Ascending aorta (tissue), 2 donors: ENCODE measurements around the gene RFX8. TPM values are rescaled to one million over a fixed set of nuclear protein-coding genes. Genes with fewer than 3 reads are reported as not detected.

Experiments used
- DNase-seq, 2 donors: peaks; one replicate each; pipeline ENCODE4 v3.0.0-alpha.2; 2019; ENCODE audit warnings: low spot score in 2 of 2
- H3K27ac ChIP-seq, 2 donors: fragments of 200-600 bp; sonication (generic); one replicate each; pipeline ENCODE4 v1.5.1; 2016 to 2017; ENCODE audit warnings: mild to moderate bottlenecking in 1 of 2
- H3K27me3 ChIP-seq: fragments of 200-600 bp; sonication (generic); one replicate; pipeline ENCODE4 v1.5.1; 2017
- H3K36me3 ChIP-seq, 2 donors: fragments of 200-600 bp; sonication (generic); one replicate each; pipeline ENCODE4 v1.5.1; 2016
- H3K4me1 ChIP-seq, 2 donors: fragments of 200-600 bp; sonication (generic); one replicate each; pipeline ENCODE4 v1.5.1; 2016 to 2017; ENCODE audit warnings: mild to moderate bottlenecking in 1 of 2
- H3K4me3 ChIP-seq, 2 donors: fragments of 200-600 bp; sonication (generic); one replicate each; pipeline ENCODE4 v1.5.1; 2016 to 2017; ENCODE audit warnings: mild to moderate bottlenecking in 1 of 2
- H3K9me3 ChIP-seq, 2 donors: fragments of 200-600 bp; sonication (generic); one replicate each; pipeline ENCODE4 v1.5.1; 2016
- CTCF ChIP-seq, 3 experiments: fragments of 200-600 bp in 2 of 3; fragments of 450-650 bp in 1 of 3; sonication (generic) in 2 of 3; IDR thresholded peaks; one replicate each; pipeline ENCODE4 v1.5.1; 2016 to 2019; ENCODE audit warnings: antibody characterized with exemption in 3 of 3, mild to moderate bottlenecking in 1 of 3, moderate library complexity in 1 of 3
- intact Hi-C: fragments of 100-400 bp; cut with DNase I; formaldehyde crosslinking; loops from one replicate; pipeline ENCODE4 v1.15.1; 2023
- total RNA-seq: library from RNA; depleted of rRNA; stranded (reverse); fragments of >200 nt; gene quantifications from one replicate; pipeline ENCODE4 v1.1.0, GENCODE V29; 2016

Gene RFX8
- total RNA-seq, 1 donor from 2014 or later: not detected

GRCh38 chr2:101387151-101387834 is 87.6 kb downstream of the RFX8 start, which contains the start of gene CREG2:
CREG2 (minus strand) TSS chr2:101387503; CDS start chr2:101387457, 46 bp downstream.
- Histone ChIP-seq H3K4me1 (peaks cover 0 to 9% of the 10 kb centered on the region in 2 donors), H3K27me3 (no peaks in the 10 kb centered on the region), H3K9me3 (no peaks in the 10 kb centered on the region), H3K36me3 (no peaks in the 10 kb centered on the region), H3K4me3 (peak within 1 kb of the TSS; percentile 48 to 68), H3K27ac (no peak within 1 kb of the TSS)
- TF ChIP-seq CTCF (IDR thresholded peaks at IDR 0.05): peak in 1 of 3 experiments; percentile 40
- peak in 1 of 2 donors; percentile 66 for DNase-seq
- intact Hi-C loops: no loop called here

GRCh38 chr2:101386599-101387150 is 88.2 kb downstream of the RFX8 start:
- peak overlapping the region; percentile 48 to 68 for H3K4me3 ChIP-seq
- no peak overlapping the region for H3K27ac ChIP-seq
- intact Hi-C loops: no loop called here
- H3K9me3 ChIP-seq: no peaks in the 10 kb centered on the region
- DNase-seq: peak in 1 of 2 donors; percentile 59
- no peak for TF ChIP-seq CTCF (IDR thresholded peaks at IDR 0.05)
- peaks cover 0 to 9% of the 10 kb centered on the region in 2 donors for H3K4me1 ChIP-seq
- no peaks in the 10 kb centered on the region for H3K36me3 ChIP-seq
- H3K27me3 ChIP-seq: no peaks in the 10 kb centered on the region

GRCh38 chr2:101383016-101383541 is 91.8 kb downstream of the RFX8 start:
- Histone ChIP-seq H3K27me3 (no peaks in the 10 kb centered on the region), H3K36me3 (no peaks in the 10 kb centered on the region), H3K4me1 (peaks cover 0 to 9% of the 10 kb centered on the region in 2 donors), H3K27ac (no peak overlapping the region), H3K9me3 (no peaks in the 10 kb centered on the region), H3K4me3 (no peak overlapping the region)
- no peak for TF ChIP-seq CTCF (IDR thresholded peaks at IDR 0.05)
- DNase-seq: peak in 1 of 2 donors; percentile 31
- intact Hi-C loops: no loop called here

- intact Hi-C loops: no loop called here
- H3K4me1 ChIP-seq: peaks cover 0 to 7% of the 10 kb centered on the region in 2 donors
- no peaks in the 10 kb centered on the region for H3K9me3 ChIP-seq
- TF ChIP-seq CTCF (IDR thresholded peaks at IDR 0.05): no peak
- no peak overlapping the region for H3K27ac ChIP-seq
- H3K27me3 ChIP-seq: no peaks in the 10 kb centered on the region
- no peak for DNase-seq
- H3K36me3 ChIP-seq: no peaks in the 10 kb centered on the region
- no peak overlapping the region for H3K4me3 ChIP-seq
These were observed 92.5 kb downstream of the RFX8 start for GRCh38 chr2:101382442-101382841.

GRCh38 chr2:101380376-101380775 is 94.5 kb downstream of the RFX8 start:
- no peak for DNase-seq
- no peak for TF ChIP-seq CTCF (IDR thresholded peaks at IDR 0.05)
- no peaks in the 10 kb centered on the region for H3K9me3 ChIP-seq

More at GRCh38 chr2:101380376-101380775, 94.5 kb downstream of the RFX8 start:
- no peak overlapping the region for H3K4me3 ChIP-seq
- H3K36me3 ChIP-seq: no peaks in the 10 kb centered on the region
- no peaks in the 10 kb centered on the region for H3K4me1 ChIP-seq
- H3K27me3 ChIP-seq: no peaks in the 10 kb centered on the region
- intact Hi-C loops: no loop called here
- no peak overlapping the region for H3K27ac ChIP-seq
